Right lobe of liver (tissue), 4 donors: Measurements from ENCODE around the gene ADH4.

Experiments used
- POLR2A ChIP-seq: fragments of 450-650 bp; IDR thresholded peaks from one replicate; pipeline ENCODE4 v1.6.1; 2017; ENCODE audit warnings: antibody characterized with exemption, mild to moderate bottlenecking
- TF ChIP-seq, protein P1 (sequence below), 4 donors: fragments of 200-600 bp in 3 of 4; fragments of 450-650 bp in 1 of 4; IDR thresholded peaks; one replicate each; pipeline versions ENCODE4 v1.5.1 to v1.8.0; 2016 to 2022; ENCODE audit warnings: antibody characterized with exemption in 4 of 4, mild to moderate bottlenecking in 2 of 4
- donor health status: DM: no; HTN: no; CAD: no.
- donor health status: DM: no; HTN: no; CAD: no.
- donor health status: DM: no; HTN: yes; CAD: no.

DNA sequence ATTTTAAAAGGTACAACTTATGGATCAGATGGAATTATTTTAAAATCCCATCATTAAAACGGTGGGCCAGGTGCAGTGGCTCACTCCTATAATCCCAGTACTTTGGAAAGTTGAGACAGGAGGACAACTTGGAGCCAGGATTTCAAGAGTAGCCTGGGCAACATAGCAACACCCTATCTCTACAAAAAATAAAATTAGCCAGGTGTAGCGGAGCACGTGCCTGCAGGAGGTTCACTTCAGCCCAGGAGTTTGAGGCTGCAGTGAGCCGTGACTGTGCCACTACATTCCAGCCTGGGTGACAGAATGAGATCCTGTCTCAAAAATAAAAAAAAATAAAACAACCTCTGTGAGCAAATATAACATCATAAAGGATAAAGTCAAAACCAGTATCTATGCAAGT, 66.9 kb downstream of the ADH4 start:
- TF ChIP-seq, protein P1, sequence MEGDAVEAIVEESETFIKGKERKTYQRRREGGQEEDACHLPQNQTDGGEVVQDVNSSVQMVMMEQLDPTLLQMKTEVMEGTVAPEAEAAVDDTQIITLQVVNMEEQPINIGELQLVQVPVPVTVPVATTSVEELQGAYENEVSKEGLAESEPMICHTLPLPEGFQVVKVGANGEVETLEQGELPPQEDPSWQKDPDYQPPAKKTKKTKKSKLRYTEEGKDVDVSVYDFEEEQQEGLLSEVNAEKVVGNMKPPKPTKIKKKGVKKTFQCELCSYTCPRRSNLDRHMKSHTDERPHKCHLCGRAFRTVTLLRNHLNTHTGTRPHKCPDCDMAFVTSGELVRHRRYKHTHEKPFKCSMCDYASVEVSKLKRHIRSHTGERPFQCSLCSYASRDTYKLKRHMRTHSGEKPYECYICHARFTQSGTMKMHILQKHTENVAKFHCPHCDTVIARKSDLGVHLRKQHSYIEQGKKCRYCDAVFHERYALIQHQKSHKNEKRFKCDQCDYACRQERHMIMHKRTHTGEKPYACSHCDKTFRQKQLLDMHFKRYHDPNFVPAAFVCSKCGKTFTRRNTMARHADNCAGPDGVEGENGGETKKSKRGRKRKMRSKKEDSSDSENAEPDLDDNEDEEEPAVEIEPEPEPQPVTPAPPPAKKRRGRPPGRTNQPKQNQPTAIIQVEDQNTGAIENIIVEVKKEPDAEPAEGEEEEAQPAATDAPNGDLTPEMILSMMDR (IDR thresholded peaks at IDR 0.05) = no peak
- TF ChIP-seq POLR2A = no peak
